IMR-90 (cell line): ENCODE measurements around the gene SLC35B4. TPM values are rescaled to one million over a fixed set of nuclear protein-coding genes. Genes with fewer than 3 reads are reported as not detected.

Experiments
- ATAC-seq: fragments of 200-7000 bp; cut with Tn5 transposase; 2 replicates; pipeline ENCODE4 v1.9.1; 2020; ENCODE audit warnings: low read depth, mild to moderate bottlenecking, moderate library complexity
- BruUV-seq: library from RNA; stranded (reverse); fragments of 400-500 nt; replicated peaks from 2 replicates; lab custom pipeline; 2021; lab: Mats Ljungman, UMichigan
- CTCF ChIA-PET: fragments of 300-600 bp; formaldehyde crosslinking; extraction: SDS; loops from one replicate; lab custom pipeline; 2021; ENCODE audit warnings: antibody characterized with exemption; lab: Yijun Ruan, JAX
- POLR2A ChIA-PET: fragments of 300-600 bp; sonication (Branson Sonifier 250); formaldehyde crosslinking; loops from one replicate; lab custom pipeline; 2022; ENCODE audit warnings: antibody characterized with exemption; ENCODE audit not compliant: unreplicated experiment; lab: Charles Lee
- DNase-seq: peaks from one replicate; pipeline ENCODE4 v3.0.0; 2013
- H2AFZ ChIP-seq: replicated peaks from 2 replicates; pipeline ENCODE3; 2013; ENCODE audit warnings: low read length, mild to moderate bottlenecking; ENCODE audit not compliant: poor library complexity
- H2AK5ac ChIP-seq: 2 replicates; pipeline ENCODE4 v1.6.1; 2013; ENCODE audit warnings: low read depth, low read length, inconsistent platforms
- H2AK9ac ChIP-seq: replicated peaks from 2 replicates; pipeline ENCODE3; 2013; ENCODE audit warnings: mild to moderate bottlenecking, low read depth, low read length, moderate library complexity; ENCODE audit not compliant: poor library complexity
- H2BK120ac ChIP-seq: 2 replicates; pipeline ENCODE4 v1.6.1; 2013; ENCODE audit warnings: low read depth, low read length, inconsistent platforms
- H2BK15ac ChIP-seq: 3 replicates; pipeline ENCODE4 v1.6.1; 2013; ENCODE audit warnings: low read depth, low read length, inconsistent platforms
- H2BK20ac ChIP-seq: 2 replicates; pipeline ENCODE4 v1.6.1; 2013; ENCODE audit warnings: low read depth, mild to moderate bottlenecking, inconsistent platforms, low read length, moderate library complexity
- H2BK5ac ChIP-seq: 2 replicates; pipeline ENCODE4 v1.6.1; 2013; ENCODE audit warnings: mild to moderate bottlenecking, low read depth, low read length, inconsistent platforms; ENCODE audit not compliant: poor library complexity, severe bottlenecking
- H3K14ac ChIP-seq: replicated peaks from 2 replicates; pipeline ENCODE4 v1.6.1; 2013; ENCODE audit warnings: low read depth, low read length, inconsistent platforms
- H3K18ac ChIP-seq: 2 replicates; pipeline ENCODE4 v1.6.1; 2013; ENCODE audit warnings: low read depth, low read length, control low read depth
- H3K23ac ChIP-seq: 2 replicates; pipeline ENCODE4 v1.6.1; 2013; ENCODE audit warnings: low read depth, low read length, inconsistent platforms
- H3K27ac ChIP-seq: 2 replicates; pipeline ENCODE4 v1.5.1; 2013; ENCODE audit warnings: mild to moderate bottlenecking, control low read depth, low read length; ENCODE audit not compliant: insufficient read depth
- H3K27me3 ChIP-seq: 2 replicates; pipeline ENCODE4 v1.6.1; 2013; ENCODE audit warnings: low read length; ENCODE audit not compliant: control insufficient read depth, insufficient read depth
- H3K36me3 ChIP-seq: 2 replicates; pipeline ENCODE4 v1.6.1; 2013; ENCODE audit warnings: low read length, mixed read lengths; ENCODE audit not compliant: control insufficient read depth, insufficient read depth
- H3K4ac ChIP-seq: 2 replicates; pipeline ENCODE4 v1.6.1; 2013; ENCODE audit warnings: low read depth, low read length, inconsistent platforms
- H3K4me1 ChIP-seq: 2 replicates; pipeline ENCODE4 v1.6.1; 2013; ENCODE audit warnings: low read length, mixed read lengths; ENCODE audit not compliant: control insufficient read depth, insufficient read depth
- H3K4me2 ChIP-seq: 2 replicates; pipeline ENCODE4 v1.6.1; 2013; ENCODE audit warnings: low read depth, mild to moderate bottlenecking, control low read depth, low read length, moderate library complexity
- H3K4me3 ChIP-seq: 2 replicates; pipeline ENCODE4 v1.5.1; 2013; ENCODE audit warnings: low read depth, mild to moderate bottlenecking, control low read depth, low read length, moderate library complexity; ENCODE audit not compliant: insufficient read depth
- H3K56ac ChIP-seq: 2 replicates; pipeline ENCODE4 v1.6.1; 2013; ENCODE audit warnings: low read length, inconsistent platforms; ENCODE audit not compliant: insufficient read depth; ENCODE audit errors: extremely low read depth
- H3K79me1 ChIP-seq, 2 experiments: 2 replicates each; pipeline ENCODE4 v1.6.1; 2013; ENCODE audit warnings: low read length in 2 of 2, inconsistent platforms in 1 of 2, low read depth in 1 of 2
- H3K9ac ChIP-seq: 2 replicates; pipeline ENCODE4 v1.6.1; 2013; ENCODE audit warnings: low read depth, low read length, control low read depth
- H3K9me1 ChIP-seq: 2 replicates; pipeline ENCODE4 v1.6.1; 2013; ENCODE audit warnings: low read length, inconsistent platforms; ENCODE audit not compliant: insufficient read depth
- H3K9me3 ChIP-seq: 2 replicates; pipeline ENCODE4 v1.6.1; 2013; ENCODE audit warnings: low read length; ENCODE audit not compliant: control insufficient read depth, insufficient read depth
- H4K20me1 ChIP-seq: 2 replicates; pipeline ENCODE4 v1.6.1; 2013; ENCODE audit warnings: low read length, inconsistent platforms; ENCODE audit not compliant: insufficient read depth
- H4K5ac ChIP-seq: 2 replicates; pipeline ENCODE4 v1.6.1; 2013; ENCODE audit warnings: mild to moderate bottlenecking, low read depth, low read length, control low read depth
- H4K8ac ChIP-seq, 2 experiments: 2 replicates each; pipeline ENCODE4 v1.6.1; 2013; ENCODE audit warnings: low read depth in 2 of 2, low read length in 2 of 2, control low read depth in 1 of 2, inconsistent platforms in 1 of 2
- H4K91ac ChIP-seq: 2 replicates; pipeline ENCODE4 v1.6.1; 2013; ENCODE audit warnings: low read depth, low read length, inconsistent platforms; ENCODE audit not compliant: insufficient read depth
- ELK1 ChIP-seq: fragments of 150-350 bp; IDR thresholded peaks from 2 replicates; pipeline ENCODE4 v1.6.1; 2016; ENCODE audit warnings: low read depth, mild to moderate bottlenecking, low read length, moderate library complexity, borderline replicate concordance
- MAFK ChIP-seq: IDR thresholded peaks from 2 replicates; pipeline ENCODE4 v1.6.1; 2012; ENCODE audit warnings: low read depth, low read length, improper control_type of control experiment
- MAZ ChIP-seq: IDR thresholded peaks from 2 replicates; pipeline ENCODE4 v1.6.1; 2012; ENCODE audit warnings: low read depth, mild to moderate bottlenecking, low read length, improper control_type of control experiment, moderate library complexity, borderline replicate concordance
- NFE2L2 ChIP-seq: fragments of 150-350 bp; IDR thresholded peaks from 2 replicates; pipeline ENCODE4 v1.6.1; 2016; ENCODE audit warnings: low read depth, mild to moderate bottlenecking, low read length
- POLR2A ChIP-seq: IDR thresholded peaks from 2 replicates; pipeline ENCODE4 v1.6.1; 2012; ENCODE audit warnings: mild to moderate bottlenecking, low read depth, low read length
- RAD21 ChIP-seq: IDR thresholded peaks from 2 replicates; pipeline ENCODE4 v1.6.1; 2012; ENCODE audit warnings: low read length, improper control_type of control experiment
- RCOR1 ChIP-seq: IDR thresholded peaks from 2 replicates; pipeline ENCODE4 v1.6.1; 2012; ENCODE audit warnings: mild to moderate bottlenecking, low read length, improper control_type of control experiment; ENCODE audit not compliant: insufficient replicate concordance
- USF2 ChIP-seq: fragments of 150-350 bp; IDR thresholded peaks from 2 replicates; pipeline ENCODE4 v1.6.1; 2017; ENCODE audit warnings: mild to moderate bottlenecking, antibody characterized with exemption, low read length, low read depth
- WGBS, 2 experiments: methylation state at CpG; one replicate each; pipeline versions ENCODE4 v1.1.5 to v1.1.7; 2013; ENCODE audit warnings: missing lambda C conversion rate in 2 of 2; ENCODE audit not compliant: insufficient read length in 1 of 2; ENCODE audit errors: extremely low coverage in 2 of 2; 5-methylcytosine and 5-hydroxymethylcytosine counted together
- dilution Hi-C: fragments of 300-500 bp; cut with HindIII; formaldehyde crosslinking; loops from one replicate; pipeline ENCODE4 v1.14.3; 2018; ENCODE audit warnings: low sequenced_read_pairs; ENCODE audit not compliant: unreplicated experiment
- in situ Hi-C: fragments of 300-500 bp; cut with MboI; formaldehyde crosslinking; loops from 3 replicates; pipeline ENCODE4 v1.14.3; 2019; ENCODE audit warnings: low sequenced_read_pairs, inconsistent platforms, mixed read lengths
- intact Hi-C: fragments of 100-400 bp; cut with micrococcal nuclease; formaldehyde crosslinking; loops from 2 replicates; pipeline ENCODE4 v1.10.0; 2022
- polyA plus RNA-seq, 3 experiments: library from polyadenylated mRNA; depleted of rRNA; stranded (reverse); fragments of >200 nt; gene quantifications; 2 replicates each; pipeline ENCODE4 v1.2.3, GENCODE V29; 2012; ENCODE audit warnings: low replicate concordance in 1 of 3
- total RNA-seq: library from RNA; depleted of rRNA; stranded (reverse); fragments of >200 nt; gene quantifications from 2 replicates; pipeline ENCODE4 v1.2.3, GENCODE V29; 2012

The SLC35B4 gene
- total and polyA plus RNA-seq, 2 of the 4 experiments (the other 2 are of a cell fraction), result 10.0 to 15.6 TPM

GRCh38 chr7:134301592-134301991, 15.1 kb downstream of the SLC35B4 start:
- ChIA-PET CTCF (interaction anchor here (0.6 to 1.5 kb wide), 2 partner anchors 14 to 16 kb away, joined by 3 read pairs; no protein-coding TSS in a partner anchor), POLR2A (no interaction called here)
- no peak overlapping the region for H2AK9ac ChIP-seq
- H3K23ac ChIP-seq, result no peak overlapping the region
- H2BK15ac ChIP-seq, result no peak overlapping the region
- H2BK5ac ChIP-seq, result no peak overlapping the region
- H3K27ac ChIP-seq, result no peak overlapping the region
- in situ Hi-C loops, result no loop called here
- no peak overlapping the region for H3K18ac ChIP-seq
- no peaks in the 10 kb centered on the region for H3K27me3 ChIP-seq
- no peaks in the 10 kb centered on the region for H3K9me3 ChIP-seq
- H3K9ac ChIP-seq, result no peak overlapping the region
- intact Hi-C loops, result no loop called here
- ATAC-seq (no peak), DNase-seq (no peak)
- H4K5ac ChIP-seq, result no peak overlapping the region
- no peak overlapping the region for H3K14ac ChIP-seq
- H2AK5ac ChIP-seq, result no peak overlapping the region
- no peak overlapping the region for H2BK20ac ChIP-seq
- H3K4me3 ChIP-seq, result no peak overlapping the region
- TF ChIP-seq NFE2L2 (no peak), MAFK (no peak), USF2 (no peak), MAZ (no peak), ELK1 (no peak), POLR2A (no peak), RCOR1 (no peak), RAD21 (no peak)
- H4K20me1 ChIP-seq, result no peaks in the 10 kb centered on the region
- no peak overlapping the region for H2BK120ac ChIP-seq
- no peak overlapping the region for H3K4me2 ChIP-seq
- H3K9me1 ChIP-seq, result peaks cover 2% of the 10 kb centered on the region; the same call in 1 of the 2 replicates
- no peak overlapping the region for H3K4ac ChIP-seq
- peaks cover 9% of the 10 kb centered on the region for H3K36me3 ChIP-seq
- no peak overlapping the region for H2AFZ ChIP-seq
- no TSS peak for BruUV-seq
- no CpG with 5 or more reads among the region's 3 CpGs for WGBS, 2 experiments
- peaks cover 4% of the 10 kb centered on the region; the same call in 1 of the 2 replicates for H3K4me1 ChIP-seq
- no peak overlapping the region for H4K91ac ChIP-seq
- no peak overlapping the region for H3K56ac ChIP-seq
- H4K8ac ChIP-seq, result no peak overlapping the region
- no peaks in the 10 kb centered on the region for H3K79me1 ChIP-seq
- dilution Hi-C loops, result no loop called here
